HG03442 (cell line): ENCODE data around the gene CCT7.

Source experiments
- ATAC-seq: cut with Tn5 transposase; IDR thresholded peaks from one replicate; pipeline ENCODE4 v1.9.1; 2021; ENCODE audit warnings: mild to moderate bottlenecking, moderate library complexity; ENCODE audit not compliant: unreplicated experiment

The CCT7 gene

DNA sequence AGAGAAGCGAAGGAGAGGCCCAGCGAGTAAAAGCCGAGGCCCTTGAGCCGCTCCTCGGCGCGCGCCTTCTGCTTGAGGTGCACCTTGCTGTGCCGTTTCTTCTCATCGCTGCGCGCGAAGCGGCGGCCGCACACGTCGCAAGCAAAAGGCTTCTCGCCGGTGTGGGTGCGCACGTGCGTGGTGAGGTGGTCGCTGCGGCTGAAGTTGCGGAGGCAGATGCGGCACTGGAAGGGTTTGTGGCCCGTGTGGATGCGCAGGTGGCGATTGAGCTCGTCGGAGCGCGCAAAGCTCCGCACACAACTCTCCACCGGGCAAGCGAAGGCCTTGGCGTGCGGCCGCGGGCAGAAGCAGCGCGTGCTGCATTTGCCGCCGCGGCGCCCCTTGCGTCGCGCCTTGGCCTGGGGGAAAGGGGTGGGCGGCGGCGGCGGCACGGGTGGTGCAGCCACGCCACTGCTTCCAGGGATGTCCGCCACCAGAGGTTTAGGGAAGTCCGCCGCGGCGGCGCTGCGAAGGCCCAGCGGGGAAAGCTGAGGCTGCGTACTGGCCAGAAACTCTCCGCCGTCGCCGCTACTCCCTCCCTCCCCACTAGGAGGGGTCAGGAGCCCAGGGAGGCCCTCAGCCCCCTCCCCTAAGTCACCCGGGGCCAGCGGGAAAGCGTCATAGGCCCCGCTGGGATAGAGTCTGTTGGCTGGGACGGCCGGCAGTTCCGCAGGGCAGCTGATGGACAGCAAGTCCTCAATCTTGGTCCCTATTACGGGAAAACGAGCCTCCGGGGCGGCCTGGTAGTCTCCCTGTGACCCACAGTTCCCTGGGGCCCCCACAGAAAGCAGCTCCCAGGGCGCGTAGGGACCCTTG is 57.6 kb downstream of the CCT7 start:
- ATAC-seq: no peak

DNA sequence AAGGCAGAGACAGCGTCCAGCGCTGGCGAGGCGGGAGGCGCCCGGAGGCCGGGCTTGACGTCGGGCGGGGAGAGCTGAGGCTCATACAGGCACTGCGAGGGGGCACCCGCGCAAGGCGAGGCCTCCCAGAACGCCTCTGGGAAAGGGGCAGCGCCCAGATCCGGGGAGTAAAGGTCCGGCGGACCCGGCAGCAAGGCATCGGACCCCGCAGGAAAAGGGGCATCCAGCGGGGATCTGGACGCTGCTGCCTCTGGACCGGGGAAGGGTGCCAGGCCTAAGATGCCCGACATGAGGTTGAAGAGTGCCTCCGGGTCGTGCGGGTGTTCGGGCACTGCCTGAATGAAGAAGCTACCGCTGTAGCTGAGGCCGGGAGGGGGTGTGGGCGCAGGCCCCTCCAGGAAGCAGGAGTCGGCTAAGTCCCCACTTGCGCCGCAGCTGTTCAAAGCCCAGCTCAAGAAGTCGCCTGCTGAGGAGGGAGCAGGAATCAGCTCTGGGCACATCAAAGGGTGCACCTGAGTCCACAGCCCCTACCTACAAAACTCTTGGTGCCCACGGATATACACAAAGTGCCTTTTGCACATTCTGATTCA is 58.3 kb downstream of the CCT7 start:
- no peak for ATAC-seq

DNA sequence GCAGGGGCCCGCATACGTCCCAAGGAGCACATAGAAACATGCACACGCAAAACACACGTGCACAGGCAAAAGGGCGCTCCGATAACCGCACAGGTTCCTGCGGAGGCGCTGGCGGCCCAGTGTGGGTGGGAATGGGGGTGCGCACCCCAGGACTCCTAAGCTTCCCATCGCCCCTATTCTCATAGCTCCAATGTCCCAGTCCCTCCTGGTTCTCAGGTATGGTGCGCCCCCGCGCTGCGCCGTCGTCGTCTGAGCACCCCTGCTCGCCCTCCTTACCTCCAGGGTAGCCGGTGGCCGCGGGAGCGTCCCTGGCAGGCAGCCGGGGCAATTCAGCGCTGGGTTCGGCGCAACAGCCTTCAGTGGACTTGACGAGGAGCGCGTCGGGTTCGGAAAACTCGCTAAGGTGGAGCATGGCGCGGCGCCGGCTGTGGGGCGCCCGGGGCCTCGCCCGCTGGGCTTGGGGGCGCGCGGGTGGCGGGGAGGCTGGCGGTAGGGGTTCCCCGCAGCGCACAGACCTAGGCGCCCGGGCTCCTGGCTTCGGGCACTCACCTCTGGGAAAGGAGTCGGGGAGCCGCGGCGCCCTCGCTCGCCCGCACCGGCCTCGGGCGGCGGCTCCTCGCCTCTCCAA is 58.9 kb downstream of the CCT7 start:
- ATAC-seq: peak; percentile 2

DNA sequence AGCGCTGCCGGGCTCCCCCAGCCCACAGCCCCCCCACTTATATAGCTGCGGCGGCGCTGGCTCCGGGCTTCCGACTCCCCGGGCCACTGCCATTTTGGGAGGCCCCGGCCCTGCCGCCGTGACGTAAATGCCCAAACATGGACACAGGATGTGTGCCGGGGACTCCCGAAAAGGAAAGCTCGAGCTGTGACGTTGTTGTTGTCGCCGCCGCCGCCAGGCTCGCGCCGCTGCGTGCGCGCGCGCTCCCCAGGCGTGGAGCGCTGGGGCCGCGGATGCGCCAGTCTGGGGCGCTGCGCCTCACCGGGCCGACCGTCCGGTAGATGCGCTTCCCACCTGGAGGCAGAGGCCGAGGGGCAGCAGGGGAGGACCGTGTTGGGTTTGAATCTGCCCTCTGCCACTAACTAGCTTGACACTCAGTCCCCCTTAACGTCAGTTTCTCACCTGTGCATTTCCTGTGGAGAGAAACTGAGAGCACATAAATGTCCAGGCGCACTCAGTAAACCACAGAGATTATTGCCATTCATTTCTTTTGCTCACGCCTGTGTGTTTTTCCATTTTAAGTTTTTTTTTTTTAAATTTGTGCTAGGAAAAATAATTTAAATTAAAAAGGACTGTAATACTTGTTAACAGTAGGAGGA is 59.5 kb downstream of the CCT7 start, which contains the start of gene EGR4:
EGR4 (minus strand) TSS at position 15 of the 638 bp plus-strand sequence. CDS start 231 bp downstream, outside the sequence.
- ATAC-seq: peak; percentile 92

GRCh38 chr2:73294239-73294638 is 60.1 kb downstream of the CCT7 start:
- ATAC-seq: no peak

- ATAC-seq: no peak
Measured at GRCh38 chr2:73295751-73296400, 61.8 kb downstream of the CCT7 start.

- no peak for ATAC-seq
Measured at GRCh38 chr2:73297151-73297559, 63.0 kb downstream of the CCT7 start.

- ATAC-seq: no peak
Measured at GRCh38 chr2:73297586-73297985, 63.5 kb downstream of the CCT7 start.

DNA sequence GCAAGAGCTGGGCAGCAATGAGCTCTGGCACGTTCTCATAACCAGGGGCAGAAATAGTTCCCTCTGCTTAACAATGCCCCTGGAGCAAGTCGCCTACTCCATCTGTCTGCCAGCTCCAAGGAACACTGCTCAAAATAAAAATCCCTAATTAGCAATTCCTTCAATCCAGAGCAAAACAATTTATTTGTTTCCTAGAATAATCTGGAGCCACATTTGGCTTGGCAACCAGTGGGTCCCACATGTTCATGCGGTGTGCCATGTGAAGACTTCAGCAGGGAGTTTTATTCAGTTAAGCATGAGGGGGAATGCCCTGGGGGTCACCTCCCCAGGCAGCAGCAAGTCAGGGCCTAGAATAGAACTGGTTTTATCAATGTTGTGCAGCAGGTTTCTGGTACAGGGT is 66.8 kb downstream of the CCT7 start:
- ATAC-seq: no peak

- ATAC-seq: no peak
Measured at GRCh38 chr2:73301636-73302035, 67.5 kb downstream of the CCT7 start.
